Measurements from ENCODE around the gene SLC6A1.

DNA sequence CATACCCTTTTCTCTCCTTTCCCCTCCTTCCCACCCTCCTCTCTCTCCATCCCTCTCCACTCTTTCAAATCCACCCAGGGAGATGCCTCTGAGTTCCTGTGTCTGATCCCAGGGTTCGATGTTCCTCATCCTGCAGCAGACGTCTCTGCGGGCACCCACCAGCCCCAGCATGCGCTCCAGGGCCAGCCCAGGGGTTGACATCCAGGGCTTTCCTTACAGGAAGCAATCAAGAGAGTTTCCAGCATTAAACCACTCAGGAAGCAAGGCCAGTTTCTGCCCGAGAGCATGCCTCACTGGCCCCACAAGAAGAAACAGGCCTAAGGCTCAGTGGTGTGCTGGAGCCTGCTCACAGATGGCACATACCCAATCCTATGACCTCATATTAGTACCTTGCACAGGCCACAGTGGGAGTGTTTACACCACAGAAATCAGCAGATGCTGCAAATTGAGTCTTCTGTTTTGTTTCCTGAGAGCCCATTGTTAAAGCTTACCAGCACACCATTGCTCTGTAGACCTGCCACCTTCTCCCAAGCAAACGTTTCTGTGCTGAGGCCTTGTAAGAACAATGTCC is 13.2 kb downstream of the SLC6A1 start:
- TF ChIP-seq, protein P1, sequence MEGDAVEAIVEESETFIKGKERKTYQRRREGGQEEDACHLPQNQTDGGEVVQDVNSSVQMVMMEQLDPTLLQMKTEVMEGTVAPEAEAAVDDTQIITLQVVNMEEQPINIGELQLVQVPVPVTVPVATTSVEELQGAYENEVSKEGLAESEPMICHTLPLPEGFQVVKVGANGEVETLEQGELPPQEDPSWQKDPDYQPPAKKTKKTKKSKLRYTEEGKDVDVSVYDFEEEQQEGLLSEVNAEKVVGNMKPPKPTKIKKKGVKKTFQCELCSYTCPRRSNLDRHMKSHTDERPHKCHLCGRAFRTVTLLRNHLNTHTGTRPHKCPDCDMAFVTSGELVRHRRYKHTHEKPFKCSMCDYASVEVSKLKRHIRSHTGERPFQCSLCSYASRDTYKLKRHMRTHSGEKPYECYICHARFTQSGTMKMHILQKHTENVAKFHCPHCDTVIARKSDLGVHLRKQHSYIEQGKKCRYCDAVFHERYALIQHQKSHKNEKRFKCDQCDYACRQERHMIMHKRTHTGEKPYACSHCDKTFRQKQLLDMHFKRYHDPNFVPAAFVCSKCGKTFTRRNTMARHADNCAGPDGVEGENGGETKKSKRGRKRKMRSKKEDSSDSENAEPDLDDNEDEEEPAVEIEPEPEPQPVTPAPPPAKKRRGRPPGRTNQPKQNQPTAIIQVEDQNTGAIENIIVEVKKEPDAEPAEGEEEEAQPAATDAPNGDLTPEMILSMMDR (IDR thresholded peaks at IDR 0.05; ENCODE audit: insufficient read depth, low read length) = no peak
- TF ChIP-seq POLR2AphosphoS5 (IDR thresholded peaks at IDR 0.05; ENCODE audit: low read depth) (no peak), SPI1 (IDR thresholded peaks at IDR 0.05; ENCODE audit: borderline replicate concordance, low read depth) (no peak)
- TF ChIP-seq, protein P2, sequence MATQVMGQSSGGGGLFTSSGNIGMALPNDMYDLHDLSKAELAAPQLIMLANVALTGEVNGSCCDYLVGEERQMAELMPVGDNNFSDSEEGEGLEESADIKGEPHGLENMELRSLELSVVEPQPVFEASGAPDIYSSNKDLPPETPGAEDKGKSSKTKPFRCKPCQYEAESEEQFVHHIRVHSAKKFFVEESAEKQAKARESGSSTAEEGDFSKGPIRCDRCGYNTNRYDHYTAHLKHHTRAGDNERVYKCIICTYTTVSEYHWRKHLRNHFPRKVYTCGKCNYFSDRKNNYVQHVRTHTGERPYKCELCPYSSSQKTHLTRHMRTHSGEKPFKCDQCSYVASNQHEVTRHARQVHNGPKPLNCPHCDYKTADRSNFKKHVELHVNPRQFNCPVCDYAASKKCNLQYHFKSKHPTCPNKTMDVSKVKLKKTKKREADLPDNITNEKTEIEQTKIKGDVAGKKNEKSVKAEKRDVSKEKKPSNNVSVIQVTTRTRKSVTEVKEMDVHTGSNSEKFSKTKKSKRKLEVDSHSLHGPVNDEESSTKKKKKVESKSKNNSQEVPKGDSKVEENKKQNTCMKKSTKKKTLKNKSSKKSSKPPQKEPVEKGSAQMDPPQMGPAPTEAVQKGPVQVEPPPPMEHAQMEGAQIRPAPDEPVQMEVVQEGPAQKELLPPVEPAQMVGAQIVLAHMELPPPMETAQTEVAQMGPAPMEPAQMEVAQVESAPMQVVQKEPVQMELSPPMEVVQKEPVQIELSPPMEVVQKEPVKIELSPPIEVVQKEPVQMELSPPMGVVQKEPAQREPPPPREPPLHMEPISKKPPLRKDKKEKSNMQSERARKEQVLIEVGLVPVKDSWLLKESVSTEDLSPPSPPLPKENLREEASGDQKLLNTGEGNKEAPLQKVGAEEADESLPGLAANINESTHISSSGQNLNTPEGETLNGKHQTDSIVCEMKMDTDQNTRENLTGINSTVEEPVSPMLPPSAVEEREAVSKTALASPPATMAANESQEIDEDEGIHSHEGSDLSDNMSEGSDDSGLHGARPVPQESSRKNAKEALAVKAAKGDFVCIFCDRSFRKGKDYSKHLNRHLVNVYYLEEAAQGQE (IDR thresholded peaks at IDR 0.05; ENCODE audit: insufficient replicate concordance, low read depth) = no peak

All from HL-60 (cell line).